Brain pericyte (primary cell): ENCODE results near the gene VPS26C.

Experiments
- DNase-seq: peaks from one replicate; pipeline ENCODE4 v3.0.0-alpha.2; 2012; ENCODE audit warnings: low read depth, low spot score

The VPS26C gene

DNA sequence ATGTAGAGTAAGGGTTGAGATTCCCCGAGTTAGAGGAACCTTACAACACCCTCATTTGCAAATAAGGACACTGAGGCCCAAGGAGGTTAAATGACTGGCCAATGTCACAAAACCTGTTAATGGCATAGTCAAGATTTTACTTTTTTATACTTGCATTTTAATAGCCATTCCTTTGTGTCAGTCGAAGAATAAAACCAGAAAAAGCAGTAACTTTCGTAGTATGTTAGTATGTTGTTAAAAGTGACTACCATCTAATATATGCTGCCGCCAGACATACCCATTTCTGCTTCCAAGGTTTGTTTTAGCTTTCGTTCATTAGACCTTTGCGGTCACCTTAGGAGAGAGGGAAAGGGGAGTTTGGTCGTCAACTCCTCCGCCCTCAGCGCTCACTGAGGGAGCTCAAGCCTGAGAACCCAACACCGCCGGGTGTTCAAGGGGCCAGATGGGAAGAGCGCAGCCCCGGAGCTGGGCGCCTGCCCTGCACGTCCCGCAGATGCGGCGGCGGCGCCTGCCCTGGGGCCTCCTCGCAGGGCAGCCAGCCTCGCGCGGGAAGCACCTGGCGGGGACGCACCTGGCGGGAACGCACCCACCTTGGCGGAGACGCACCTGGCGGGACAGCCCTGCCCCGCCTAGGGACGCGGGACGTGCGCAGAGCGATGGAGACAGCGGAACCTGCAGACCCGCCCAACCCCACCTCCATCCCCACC, 466 bp downstream of the VPS26C start:
- DNase-seq: no peak

DNA sequence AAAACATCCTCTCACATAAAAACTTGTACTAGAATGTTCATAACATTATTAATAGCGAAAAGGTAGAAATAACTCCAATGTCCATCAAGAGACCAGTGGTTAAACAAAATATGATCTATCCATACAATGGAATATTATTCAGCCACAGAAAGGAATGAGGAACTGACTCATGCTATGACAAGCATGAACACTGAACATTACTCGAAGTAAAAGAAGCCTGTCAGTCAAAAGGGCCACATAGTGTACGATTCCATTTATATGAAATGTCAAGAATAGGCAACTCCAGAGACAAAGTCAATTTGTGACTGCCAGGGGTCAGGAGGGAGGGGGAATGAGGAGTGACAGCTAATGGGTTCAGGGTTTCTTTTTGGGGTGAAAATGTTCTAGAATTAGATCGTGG, 2.3 kb downstream of the VPS26C start:
- no peak for DNase-seq

DNA sequence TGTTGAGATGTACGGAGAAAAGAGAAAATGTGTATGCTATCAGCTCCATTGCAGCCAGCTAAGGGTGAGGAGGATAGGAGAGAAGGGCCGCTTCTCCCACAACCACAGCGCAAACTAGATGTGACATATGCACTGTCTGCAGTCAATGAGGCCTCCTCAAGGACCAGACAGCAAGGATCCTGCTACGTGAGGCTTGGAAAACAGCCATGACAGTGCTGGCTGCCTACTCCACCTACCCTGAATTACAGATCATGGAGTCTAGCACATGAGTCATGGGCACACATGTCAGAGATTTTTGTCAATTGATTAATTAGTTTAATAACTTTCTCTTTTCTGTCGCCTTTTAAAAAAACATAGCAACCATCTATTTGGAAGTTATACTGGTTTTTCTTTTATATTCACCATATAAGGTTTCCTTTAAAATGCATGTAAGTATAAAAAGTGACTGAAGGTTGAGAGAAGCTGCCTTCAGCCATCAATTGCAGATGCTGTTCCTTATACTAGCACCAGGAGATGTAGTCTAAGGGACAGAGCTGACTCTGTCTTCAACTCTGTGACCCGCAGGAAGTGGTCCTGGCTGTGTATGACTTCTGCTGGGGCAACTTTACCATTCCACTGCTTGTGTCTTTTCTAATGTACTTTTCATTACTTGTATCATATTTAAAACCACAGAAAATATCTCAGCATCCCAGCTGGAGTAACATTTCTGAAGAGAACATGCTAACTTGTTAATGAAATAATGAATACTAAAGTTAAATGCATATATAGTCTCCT, 3.1 kb downstream of the VPS26C start:
- DNase-seq: no peak

DNA sequence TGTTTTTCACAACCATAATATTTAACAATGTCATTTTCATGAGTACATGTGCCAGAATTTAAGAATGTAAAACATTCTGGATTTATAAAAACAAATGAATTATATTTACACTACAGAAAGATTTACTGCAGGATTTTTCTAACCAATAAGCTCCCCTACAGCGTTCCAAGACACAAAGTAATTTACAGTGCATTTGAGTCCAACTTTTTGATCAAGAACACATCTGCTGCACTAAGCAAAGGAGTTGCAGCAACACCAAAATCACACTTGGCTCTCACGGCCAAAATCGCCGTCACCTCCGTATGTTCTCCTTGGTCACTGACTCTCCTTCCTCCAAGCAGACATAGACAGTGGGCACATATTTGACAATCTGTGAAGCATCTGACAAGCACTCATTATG, 7.7 kb downstream of the VPS26C start:
- DNase-seq: no peak

DNA sequence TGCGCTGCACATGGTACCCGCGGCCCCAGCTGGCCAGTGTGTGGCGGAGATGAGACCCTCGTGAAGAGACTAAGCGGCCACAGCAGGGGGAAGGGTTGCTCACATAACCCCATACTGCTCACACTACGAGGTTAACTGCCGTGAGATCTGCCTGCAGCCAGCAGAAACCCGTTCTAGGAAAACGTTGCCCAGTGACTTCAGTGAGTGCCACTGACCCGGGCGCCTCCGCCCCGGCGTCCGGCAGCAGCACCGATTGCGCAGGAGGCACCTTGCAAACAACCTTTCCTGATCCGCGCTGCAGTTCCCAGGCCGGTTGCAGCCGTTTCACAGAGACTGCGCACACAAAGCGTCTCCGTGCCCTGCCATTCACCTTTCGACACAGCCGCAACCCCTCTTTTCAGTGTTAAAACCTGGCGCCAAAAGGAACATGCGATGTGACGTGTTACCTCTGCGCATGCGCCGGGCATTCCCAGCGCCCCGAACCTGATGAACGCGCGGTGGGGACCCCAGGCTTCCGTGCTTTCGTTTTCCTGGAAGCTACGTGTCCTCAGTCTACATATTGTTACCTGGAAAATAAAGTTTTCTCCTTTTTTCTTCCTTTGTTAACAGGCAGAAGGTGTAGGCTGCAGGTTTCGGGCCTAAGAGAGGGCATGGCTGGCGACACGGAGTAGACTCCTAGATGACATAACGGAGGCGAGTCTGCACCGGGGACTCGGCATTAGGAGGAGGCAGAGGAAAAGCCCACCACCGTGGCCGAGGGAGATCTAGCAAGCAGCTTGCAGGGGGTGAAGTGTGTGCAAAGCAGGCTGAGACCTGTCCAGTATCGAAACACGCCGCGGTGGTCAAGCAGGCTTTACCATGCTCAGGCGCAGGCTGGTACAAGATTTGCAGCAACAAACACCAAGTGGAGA, 8.9 kb downstream of the VPS26C start:
- no peak for DNase-seq

DNA sequence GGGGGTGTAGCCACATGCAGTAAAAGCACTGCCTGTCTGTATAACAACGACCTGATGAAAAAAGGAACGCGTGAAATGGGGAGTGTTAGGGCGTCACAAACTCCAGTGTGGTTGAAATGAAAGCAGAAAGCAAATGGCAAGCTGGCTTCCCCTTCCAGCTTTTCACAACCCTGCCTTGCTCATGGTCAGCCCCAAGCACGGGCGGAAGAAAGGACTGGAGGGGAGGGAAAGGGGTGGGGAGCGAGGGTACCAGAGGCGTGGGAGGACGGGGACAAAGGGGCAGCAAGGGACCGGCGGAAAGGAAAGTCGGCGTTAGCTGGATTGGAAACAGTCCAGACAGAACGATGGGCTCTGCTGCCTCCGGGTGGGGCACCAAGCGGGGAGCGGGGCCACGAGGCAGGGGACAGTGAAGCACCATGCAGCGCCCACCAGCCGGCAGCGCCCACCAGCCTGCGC, 9.6 kb downstream of the VPS26C start:
- DNase-seq: no peak

DNA sequence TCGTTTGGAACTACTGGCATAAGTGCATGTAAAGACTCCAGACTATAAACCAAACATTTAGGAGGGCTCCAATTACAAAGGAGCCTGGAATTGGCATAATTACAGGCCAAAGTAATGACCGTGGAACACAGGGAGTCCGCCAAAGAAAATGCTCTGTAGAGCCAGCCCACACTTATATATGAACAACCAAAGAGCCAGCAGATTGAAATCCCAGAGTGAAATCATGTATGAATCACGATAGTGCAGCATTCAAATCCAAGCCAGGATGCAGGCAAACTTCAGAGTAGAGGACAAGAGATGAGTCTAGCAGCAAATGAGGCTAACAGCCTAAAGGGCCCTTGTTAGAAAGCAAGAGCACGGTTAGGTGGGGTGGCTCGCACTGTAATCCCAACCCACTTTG, 13.1 kb downstream of the VPS26C start:
- no peak for DNase-seq

DNA sequence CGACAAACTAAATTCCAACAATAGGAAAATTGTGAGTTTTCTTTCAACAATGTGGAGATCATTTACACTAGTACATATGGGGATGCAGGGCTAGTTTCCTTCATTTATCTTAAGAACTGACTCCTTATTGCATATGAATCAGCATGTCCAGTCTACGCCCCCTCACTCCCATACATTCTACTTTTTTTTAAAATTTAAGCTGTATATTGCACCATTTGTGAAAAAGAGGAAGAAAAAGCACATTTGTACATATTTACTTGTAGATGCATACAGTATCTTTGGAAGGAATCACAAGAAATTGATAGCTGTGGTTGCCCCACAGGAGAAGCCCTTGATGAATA, 15.9 kb downstream of the VPS26C start:
- no peak for DNase-seq

DNA sequence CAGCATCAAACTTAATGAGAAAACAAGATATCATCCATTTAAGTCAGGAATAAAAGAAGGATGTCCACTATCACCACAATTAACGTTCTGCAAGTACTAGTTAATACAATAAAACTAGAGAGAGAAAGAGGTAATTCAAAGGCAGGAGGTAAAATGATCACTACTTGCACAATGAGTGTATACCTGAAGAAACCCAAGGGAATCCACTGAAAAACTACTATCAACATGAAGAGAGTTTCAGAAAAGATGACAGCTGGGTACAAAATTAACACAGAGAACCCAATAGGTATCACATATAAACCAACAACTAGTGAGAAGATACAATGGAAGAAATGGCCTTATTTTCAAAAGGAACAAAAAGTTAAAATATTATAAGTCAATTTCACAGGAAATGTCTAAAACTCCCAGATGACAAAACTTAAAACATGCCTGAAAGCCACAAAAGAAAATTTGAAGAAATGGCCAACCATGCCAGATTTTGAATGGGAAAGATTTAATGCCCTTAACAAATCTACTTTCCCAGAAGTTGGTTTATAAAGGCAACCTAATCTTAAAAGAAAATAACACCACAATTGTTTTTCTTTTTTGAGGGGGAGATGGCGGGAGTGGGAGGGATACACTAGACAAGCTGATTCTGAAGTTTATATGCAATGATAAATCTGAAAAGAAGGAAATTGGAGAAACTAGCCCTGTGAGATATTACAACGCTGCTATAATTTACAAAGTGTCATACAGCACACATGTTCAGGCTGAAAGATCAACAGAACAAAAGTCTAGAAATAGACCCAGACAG, 17.8 kb downstream of the VPS26C start:
- DNase-seq: no peak

DNA sequence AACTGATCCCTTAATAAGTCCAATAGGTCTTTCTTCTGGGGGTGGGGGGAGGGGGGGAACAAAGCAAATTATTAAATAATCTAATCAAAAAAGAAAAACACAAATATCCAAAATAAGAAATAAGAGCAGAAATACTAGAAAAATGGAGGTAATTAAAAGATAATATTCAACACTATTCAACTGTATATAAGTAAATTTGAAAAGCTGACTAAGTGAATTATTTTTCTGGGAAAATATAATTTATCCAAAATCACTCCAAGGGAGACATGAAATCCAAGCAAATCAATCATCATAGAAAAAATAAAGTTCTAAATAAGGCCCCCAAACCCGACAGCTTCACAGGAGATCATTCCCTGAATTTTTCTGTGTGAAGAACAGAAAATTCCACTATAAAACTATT, 18.8 kb downstream of the VPS26C start:
- no peak for DNase-seq

DNA sequence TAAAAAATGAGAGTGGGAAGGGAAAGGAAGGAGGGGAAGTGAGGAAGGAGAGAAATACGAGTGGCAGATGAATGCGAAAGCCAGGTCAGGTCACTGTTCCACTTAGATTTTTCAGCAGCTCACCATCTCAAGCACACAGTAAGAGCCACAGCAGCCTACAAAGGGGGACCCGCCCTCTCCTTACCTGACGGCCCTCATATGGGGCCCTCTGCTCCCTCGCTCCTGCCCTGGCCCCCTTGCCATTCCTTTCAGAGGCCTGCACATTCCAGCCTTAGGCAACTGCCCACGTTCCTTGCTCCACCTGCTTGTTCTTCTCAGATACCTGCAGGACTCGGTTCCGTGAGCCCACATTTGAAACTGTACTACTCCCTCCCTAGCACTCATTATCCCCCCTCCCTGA, 22.0 kb downstream of the VPS26C start:
- DNase-seq: no peak

DNA sequence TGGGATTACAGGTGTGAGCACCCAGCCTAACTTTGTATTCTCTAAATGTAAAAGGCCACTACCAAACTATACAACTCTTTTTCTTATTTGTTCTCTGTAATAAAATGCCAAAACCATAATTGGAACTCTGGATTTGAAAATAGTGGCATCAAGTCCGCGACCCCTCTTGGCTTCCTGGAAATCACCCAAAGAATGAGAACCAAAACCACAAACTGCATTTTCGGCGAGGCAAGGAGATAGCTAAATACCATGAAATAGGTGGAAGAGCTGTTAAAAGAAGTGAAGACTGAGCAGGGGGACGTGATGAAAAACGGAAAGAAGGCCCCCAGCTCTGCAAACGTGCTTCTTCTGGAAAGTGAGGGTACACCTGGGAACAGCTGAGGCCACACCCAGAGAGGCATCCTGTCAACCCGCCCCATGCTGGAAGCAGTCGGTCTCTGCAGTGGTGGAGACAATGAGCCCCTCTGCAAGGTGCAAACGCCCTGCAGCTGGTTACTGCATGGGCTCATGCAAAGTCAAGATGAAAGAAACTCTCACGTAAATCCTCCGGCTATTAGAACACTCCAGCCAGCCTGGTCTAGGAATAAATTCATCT, 22.5 kb downstream of the VPS26C start:
- DNase-seq: no peak

DNA sequence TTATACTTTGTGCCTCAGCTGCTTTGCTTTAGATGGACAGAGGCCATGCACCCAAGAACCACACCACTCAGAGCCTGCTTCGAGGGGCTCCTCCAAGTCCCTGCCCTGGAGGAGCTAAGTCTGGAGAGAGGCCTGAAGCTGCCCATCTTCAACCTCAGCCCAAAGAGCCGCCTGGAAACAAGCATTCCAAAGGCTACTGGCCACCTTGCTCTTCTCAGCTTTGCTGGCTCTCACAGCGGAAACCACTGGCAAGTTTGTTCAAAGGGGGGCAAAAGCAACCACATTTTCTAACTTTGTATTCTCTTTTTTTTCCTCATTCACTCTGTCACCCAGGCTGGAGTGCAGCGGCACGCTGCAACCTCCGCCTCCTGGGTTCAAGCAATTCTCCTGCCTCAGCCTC, 23.2 kb downstream of the VPS26C start:
- no peak for DNase-seq

DNA sequence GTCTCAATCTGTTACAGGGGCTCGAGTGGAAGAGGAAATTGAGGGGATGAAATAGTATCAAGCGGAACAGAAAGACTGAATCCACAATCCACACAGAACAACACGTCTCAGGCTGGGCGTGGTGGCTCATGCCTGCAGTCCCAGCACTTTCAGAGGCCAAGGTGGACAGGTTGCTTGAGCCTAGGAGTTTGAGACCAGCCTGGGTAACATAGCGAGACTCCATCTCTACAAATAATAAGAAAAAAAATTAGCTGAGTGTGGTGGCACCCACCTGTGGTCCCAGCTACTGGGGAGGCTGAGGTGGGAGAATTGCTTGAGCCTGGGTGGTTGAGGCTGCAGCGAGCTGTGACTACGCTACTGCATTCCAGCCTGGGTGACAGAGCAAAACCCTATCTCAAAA, 25.7 kb downstream of the VPS26C start:
- DNase-seq: no peak

DNA sequence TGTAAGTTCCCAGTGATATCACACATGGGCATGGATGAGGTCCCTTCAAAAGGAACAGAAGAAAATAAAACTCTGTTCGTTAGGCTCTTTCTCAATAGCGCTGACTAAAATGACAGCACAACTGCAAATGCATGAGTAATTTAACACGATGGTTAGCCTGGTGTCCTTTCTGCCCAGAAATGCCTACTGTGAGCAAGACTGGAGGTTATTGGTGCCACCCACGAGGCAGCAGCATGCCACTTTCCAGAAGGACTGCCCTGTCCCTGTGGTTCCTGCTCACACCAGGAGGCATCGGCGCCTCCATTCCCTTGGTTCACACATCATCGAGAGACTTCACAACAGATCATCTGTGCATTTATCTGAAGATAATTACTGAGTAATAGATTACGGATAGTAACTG, 26.2 kb downstream of the VPS26C start:
- DNase-seq: no peak

DNA sequence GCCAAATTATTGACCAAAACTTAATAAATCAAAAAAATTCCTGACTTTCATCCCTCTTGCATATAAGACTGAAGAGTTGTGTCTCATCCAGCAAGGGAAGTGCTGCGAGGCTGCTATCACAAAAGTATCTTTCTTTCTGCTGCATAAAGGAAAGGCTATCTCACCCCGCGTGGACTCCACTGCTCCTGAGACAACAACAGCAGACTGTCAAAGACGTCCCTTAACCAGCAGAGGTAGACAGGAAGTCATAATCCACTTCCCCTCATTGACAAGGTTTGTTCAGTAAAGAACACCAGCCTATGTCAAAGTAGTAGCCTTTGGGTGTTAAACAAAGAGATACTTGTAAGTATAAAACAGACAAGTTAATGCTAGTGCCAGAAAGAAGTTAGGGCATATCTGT, 29.4 kb downstream of the VPS26C start:
- DNase-seq: no peak

DNA sequence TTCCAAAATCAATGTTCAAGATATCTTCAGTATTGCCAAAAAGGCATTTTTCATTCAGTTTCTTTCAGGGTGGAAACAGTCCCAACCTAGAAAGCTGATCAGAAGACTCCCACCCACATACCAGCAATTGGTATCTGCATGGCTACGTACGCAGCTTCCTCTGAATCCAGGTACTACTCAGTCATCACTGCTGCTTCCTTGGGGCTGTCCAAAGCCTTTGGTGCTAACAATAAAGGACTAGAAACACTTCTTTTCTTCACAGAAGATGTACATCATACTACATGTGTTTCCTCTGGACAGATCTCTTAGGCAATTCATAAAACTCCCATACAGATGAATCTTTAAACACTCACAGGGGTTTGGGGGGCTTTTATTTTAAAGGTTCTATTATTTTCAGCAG, 29.8 kb downstream of the VPS26C start:
- DNase-seq: no peak

DNA sequence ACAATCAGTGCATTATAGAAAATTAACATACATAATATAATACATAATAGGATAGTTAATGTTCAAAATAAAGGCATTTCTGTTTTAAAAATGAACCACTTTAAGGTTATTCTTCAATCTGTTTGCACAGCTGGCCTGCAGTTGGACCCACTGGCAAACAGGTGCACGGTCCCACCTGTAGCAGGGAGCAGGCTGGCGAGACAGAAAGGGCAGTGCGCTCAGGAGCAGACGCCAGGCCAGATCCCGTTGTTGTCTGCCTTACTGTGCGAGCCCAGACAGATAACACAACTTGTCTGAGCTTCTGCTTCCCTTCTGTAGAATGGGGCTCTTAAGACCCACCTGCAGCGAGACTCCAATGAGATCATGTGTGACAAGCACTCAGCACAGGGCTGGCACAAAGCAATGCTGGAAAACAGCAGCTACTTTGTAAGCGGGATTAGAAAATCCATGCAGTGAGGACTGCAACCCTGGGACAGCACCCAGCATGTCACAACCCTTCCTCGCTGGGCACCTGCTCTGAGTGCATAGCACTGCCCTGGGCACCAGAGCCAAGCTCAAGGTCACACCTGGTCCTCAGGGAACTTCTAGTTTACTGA, 33.5 kb downstream of the VPS26C start:
- no peak for DNase-seq

DNA sequence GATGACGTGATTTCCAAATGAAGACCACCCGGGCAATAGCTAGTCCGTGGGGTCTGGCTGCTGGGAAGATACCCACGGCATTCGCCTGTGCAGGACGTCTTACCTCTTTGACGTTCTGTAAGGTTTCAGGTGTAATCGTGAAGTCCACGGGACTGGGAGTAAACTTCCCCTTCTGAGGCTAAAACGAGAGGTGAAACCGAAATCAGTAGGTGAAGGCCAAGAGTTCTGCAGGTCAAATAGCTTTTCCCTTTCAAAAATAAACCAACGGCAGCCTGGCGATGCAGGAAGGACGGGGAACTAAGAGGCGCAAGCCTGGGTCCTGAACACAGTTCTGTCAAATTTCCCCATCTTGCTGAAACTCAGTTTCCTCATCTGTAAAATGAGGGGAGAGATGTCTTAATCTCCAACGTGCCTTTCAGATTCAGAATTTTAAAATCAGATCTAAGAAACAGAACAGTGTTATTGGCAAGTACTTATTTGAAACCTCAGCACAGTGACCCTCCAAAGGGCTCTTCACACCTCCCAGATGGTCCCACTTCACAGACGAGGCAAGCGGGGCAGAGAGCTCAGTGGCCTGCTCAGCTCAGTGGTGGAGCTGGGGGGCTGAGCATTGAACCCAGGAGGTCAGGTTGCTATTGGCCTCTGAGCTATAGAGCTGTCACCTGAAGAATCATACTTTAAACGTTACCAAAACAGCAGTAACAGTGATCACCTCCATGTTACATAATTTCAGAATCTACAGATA, 34.7 kb downstream of the VPS26C start:
- no peak for DNase-seq

DNA sequence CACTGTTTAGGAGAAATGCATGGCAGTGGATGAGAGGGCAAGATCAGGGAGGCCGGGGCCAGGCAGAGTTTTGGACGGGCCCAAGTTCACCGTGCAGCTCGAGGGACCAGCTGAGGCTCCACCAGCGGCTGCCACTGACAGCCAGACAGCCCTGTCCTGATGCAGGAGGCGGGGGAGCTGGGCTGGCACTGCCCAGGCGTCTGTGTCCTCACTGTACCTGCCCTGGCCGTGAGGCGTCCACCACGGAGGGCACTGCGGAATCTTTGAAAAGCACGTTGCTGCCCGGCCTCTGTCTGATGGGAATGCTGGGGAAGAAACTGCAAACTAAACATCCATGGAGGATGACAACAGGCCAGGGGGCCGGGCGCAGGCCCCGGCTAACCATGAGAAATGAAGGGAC, 35.5 kb downstream of the VPS26C start:
- no peak for DNase-seq
